ENCODE data around the gene FMO2.

DNA sequence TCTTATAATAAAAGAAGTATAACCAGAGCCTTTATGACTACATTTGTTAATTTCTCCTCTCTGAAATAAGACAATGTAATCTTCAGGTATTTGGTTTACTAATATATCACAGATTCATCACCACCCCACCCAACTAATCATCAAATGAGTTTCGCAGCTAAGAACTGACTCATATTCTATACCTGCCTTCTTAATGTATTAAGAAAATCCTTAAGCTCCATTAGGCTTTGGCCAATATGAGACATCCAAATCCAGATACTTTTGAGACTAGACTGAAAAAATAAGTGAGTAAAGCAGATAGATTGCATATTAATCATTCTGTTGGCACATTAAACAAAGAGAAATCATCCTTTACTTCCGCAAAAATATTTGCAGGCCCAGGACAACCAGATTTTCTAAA lies 18.7 kb upstream of the FMO2 start:
- TF ChIP-seq, protein P1, sequence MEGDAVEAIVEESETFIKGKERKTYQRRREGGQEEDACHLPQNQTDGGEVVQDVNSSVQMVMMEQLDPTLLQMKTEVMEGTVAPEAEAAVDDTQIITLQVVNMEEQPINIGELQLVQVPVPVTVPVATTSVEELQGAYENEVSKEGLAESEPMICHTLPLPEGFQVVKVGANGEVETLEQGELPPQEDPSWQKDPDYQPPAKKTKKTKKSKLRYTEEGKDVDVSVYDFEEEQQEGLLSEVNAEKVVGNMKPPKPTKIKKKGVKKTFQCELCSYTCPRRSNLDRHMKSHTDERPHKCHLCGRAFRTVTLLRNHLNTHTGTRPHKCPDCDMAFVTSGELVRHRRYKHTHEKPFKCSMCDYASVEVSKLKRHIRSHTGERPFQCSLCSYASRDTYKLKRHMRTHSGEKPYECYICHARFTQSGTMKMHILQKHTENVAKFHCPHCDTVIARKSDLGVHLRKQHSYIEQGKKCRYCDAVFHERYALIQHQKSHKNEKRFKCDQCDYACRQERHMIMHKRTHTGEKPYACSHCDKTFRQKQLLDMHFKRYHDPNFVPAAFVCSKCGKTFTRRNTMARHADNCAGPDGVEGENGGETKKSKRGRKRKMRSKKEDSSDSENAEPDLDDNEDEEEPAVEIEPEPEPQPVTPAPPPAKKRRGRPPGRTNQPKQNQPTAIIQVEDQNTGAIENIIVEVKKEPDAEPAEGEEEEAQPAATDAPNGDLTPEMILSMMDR (IDR thresholded peaks at IDR 0.05), result no peak
- no peak for TF ChIP-seq POLR2A (IDR thresholded peaks at IDR 0.05)
